ENCODE results near the gene C1QTNF12. TPM values are rescaled to one million over a fixed set of nuclear protein-coding genes. Genes with fewer than 3 reads are reported as not detected.

The C1QTNF12 gene
- total and polyA plus RNA-seq, 2 of the 8 experiments (the other 6 are each of a cell fraction or from before 2014, with no cell fraction given) = 2.1 to 3.7 TPM

- TF ChIP-seq CEBPB (IDR thresholded peaks at IDR 0.05; ENCODE audit: low read depth, low read length) (no peak), SIN3A (conservative IDR thresholded peaks at IDR 0.05 in 1 of 2, IDR thresholded peaks at IDR 0.05 in 1 of 2; ENCODE audit: low read depth in 1 of 2, low read length in 2 of 2) (no peak), SP2 (IDR thresholded peaks at IDR 0.05; ENCODE audit: low read length) (no peak), SIX5 (IDR thresholded peaks at IDR 0.05; ENCODE audit: low read depth, low read length) (no peak), HDAC2 (IDR thresholded peaks at IDR 0.05; ENCODE audit: borderline replicate concordance in 1 of 2, low read depth in 2 of 2, low read length in 2 of 2) (no peak), POLR2A (IDR thresholded peaks at IDR 0.05; ENCODE audit: control extremely low read depth in 1 of 2, low read depth in 2 of 2, low read length in 2 of 2) (no peak)
Measured at GRCh38 chr1:1286313-1287261, 40.1 kb upstream of the C1QTNF12 start (continued).
